ENCODE results near the gene PEX14.

PEX14 gene

DNA sequence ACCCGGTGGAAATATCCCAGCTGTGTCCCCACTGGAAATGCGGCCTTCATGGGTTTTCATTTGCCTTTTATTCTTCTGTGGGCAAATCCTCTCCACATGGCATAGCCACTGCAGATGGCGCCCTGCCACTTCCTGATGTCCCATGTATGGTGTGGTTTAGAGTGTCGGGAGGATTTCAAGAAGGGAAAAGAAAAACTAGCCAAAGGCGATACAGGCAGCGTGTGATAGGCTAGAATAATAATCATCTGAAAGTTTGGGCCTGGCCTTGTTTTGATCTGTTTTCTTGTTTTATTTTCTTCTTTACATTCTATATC, 123.6 kb downstream of the PEX14 start:
- DNase-seq (ENCODE audit: extremely low read depth, low read depth), result no peak
- TF ChIP-seq, protein P1, sequence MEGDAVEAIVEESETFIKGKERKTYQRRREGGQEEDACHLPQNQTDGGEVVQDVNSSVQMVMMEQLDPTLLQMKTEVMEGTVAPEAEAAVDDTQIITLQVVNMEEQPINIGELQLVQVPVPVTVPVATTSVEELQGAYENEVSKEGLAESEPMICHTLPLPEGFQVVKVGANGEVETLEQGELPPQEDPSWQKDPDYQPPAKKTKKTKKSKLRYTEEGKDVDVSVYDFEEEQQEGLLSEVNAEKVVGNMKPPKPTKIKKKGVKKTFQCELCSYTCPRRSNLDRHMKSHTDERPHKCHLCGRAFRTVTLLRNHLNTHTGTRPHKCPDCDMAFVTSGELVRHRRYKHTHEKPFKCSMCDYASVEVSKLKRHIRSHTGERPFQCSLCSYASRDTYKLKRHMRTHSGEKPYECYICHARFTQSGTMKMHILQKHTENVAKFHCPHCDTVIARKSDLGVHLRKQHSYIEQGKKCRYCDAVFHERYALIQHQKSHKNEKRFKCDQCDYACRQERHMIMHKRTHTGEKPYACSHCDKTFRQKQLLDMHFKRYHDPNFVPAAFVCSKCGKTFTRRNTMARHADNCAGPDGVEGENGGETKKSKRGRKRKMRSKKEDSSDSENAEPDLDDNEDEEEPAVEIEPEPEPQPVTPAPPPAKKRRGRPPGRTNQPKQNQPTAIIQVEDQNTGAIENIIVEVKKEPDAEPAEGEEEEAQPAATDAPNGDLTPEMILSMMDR (IDR thresholded peaks at IDR 0.05; ENCODE audit: low read depth, low read length, missing control alignments), result no peak
- H3K4me3 ChIP-seq (replicated peaks; ENCODE audit: low read depth, low read length), result no peak overlapping the region

DNA sequence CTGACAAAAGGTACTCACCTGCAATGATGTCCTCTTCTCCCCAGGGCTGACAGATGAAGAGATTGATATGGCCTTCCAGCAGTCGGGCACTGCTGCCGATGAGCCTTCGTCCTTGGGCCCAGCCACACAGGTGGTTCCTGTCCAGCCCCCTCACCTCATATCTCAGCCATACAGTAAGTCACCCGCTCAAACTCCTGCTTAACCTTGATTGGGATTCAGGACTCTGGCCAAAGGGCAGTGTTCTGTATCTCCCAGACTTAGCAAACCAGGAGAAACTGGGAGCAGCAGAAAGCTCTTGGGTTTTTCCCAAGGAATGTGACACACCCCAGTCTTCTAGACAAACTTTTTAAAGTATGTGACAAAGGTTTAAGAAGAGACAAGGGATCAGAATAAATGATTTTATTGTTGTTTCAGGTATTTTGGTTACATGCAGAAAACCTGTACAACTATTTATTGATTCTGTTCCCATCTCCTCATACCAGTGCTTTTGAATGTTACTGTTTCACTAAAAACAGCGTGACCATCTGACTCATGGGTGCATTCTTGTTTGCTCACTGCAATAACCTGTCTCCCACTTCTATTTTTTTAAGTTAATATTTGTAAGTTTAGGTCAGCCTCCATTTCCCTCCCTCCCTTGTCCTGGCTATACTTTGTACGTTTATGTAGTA, 124.6 kb downstream of the PEX14 start:
- no peak for DNase-seq (ENCODE audit: extremely low read depth, low read depth)
- no peak overlapping the region for H3K4me3 ChIP-seq (replicated peaks; ENCODE audit: low read depth, low read length)
- TF ChIP-seq, protein P1 (IDR thresholded peaks at IDR 0.05; ENCODE audit: low read depth, low read length, missing control alignments), result no peak

DNA sequence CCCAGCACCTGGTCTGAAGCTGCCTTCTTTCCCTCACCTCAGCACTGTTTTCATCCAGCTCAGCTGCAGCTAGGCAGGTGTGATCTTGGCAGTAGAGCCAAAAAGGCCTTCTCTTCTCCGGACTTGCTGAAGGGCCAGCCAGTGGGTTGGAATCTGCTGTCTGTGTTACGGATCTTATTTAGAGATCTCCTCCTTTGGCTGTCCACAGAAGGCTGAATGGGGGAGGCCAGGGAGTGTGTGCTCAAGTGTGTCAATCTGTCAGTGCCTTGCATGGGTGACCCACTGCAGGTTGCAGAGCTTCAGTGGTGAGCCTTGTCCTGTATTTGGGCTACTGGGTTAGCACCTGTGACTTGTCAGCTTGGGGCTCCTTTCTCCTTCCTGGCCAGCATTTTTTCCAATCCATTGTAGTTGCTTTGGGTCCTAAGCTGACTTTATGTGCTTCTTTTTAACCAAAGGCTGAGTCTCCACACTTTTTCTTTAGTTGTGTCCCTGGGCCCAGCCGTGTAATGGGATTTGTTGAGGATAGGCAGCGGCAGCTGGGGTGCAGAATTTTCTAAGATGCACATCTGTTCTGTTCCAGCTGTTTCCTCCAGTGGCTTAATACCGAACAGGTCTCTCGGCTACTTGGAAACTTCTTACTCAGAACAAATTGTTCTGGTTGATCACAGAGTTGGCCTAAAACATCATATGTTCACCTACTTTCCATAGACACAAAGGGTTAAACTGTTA, 126.8 kb downstream of the PEX14 start:
- H3K4me3 ChIP-seq (replicated peaks; ENCODE audit: low read depth, low read length), result no peak overlapping the region
- TF ChIP-seq, protein P1 (IDR thresholded peaks at IDR 0.05; ENCODE audit: low read depth, low read length, missing control alignments), result no peak
- no peak for DNase-seq (ENCODE audit: extremely low read depth, low read depth)

DNA sequence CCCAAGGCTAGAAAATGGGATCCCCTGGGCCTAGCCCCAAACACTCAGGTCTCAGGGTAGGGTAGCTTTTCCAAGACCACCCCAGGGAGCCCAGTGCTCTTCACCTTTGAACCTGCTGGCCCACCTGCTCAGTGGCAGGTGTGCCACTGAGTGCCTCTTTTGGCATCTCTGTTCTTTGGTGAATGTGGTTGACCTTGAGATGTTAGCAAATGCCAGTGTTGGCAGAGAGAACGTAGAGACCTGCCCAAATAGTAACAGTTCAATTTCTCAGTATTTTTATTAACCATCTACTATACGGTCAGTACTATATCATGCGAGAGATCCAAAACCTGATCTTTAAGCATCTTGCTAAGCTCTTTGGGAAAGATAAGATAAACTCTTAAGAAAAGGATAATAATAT, 128.2 kb downstream of the PEX14 start:
- TF ChIP-seq, protein P1 (IDR thresholded peaks at IDR 0.05; ENCODE audit: low read depth, low read length, missing control alignments), result no peak
- DNase-seq (ENCODE audit: extremely low read depth, low read depth), result no peak
- H3K4me3 ChIP-seq (replicated peaks; ENCODE audit: low read depth, low read length), result no peak overlapping the region

DNA sequence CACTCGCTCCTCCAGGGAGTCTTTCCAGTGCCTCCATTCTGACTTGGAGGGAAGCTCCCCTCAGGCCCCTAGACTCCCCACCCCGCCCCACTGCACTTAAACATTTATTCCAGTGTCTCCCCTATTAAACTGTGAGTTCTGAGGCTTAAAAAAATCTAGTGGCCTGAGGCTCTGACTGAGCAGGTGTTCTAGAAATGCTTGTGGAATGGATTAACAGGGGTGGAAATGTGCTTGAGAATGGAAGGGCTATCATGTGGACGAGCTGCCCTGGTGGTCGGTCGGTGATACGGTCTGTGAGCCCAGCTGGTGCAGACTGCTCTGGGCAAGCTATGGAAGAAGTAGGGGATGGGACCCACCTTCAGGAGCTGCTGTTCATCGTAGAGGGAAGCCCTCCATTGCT, 130.2 kb downstream of the PEX14 start:
- TF ChIP-seq, protein P1 (IDR thresholded peaks at IDR 0.05; ENCODE audit: low read depth, low read length, missing control alignments), result no peak
- DNase-seq (ENCODE audit: extremely low read depth, low read depth), result no peak

DNA sequence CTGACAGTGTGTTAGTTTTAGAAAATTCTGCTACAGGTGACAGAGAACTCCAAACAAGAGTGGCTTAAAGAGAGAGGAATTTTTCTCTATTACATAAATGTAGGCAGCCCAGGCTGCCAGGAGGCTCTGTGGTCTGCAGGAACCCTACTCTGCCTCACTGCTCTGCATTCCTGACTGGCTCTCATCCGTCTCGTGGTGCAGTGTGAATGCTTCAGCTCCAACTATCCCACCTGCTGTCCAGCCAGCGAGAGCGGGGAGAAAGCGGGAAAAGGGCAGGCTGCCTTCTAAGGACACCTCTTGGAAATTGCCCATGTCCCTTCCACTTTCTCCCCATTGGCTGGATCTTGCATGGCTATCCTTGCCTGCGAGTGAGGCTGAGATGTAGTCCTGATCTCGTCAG, 131.3 kb downstream of the PEX14 start:
- no peak overlapping the region for H3K4me3 ChIP-seq (replicated peaks; ENCODE audit: low read depth, low read length)
- DNase-seq (ENCODE audit: extremely low read depth, low read depth), result no peak
- TF ChIP-seq, protein P1 (IDR thresholded peaks at IDR 0.05; ENCODE audit: low read depth, low read length, missing control alignments), result no peak

More for the DNA sequence above, 130.2 kb downstream of the PEX14 start:
- H3K4me3 ChIP-seq (replicated peaks; ENCODE audit: low read depth, low read length), result no peak overlapping the region
